Stomach (tissue), 9 donors: Measurements from ENCODE around the gene VEZT. TPM values are rescaled to one million over a fixed set of nuclear protein-coding genes. Genes with fewer than 3 reads are reported as not detected.
A peak's percentile ranks its signal among the peaks of the same experiment; 100 is the strongest.

Source experiments
- DNase-seq, 2 donors: peaks; one replicate each; pipeline versions ENCODE4 v3.0.0 to v3.0.0-alpha.2; 2013 to 2019
- H3K27ac ChIP-seq, 5 donors: fragments of 200-600 bp in 4 of 5; sonication (generic) in 4 of 5; one replicate each; pipeline ENCODE4 v1.5.1; 2013 to 2019; ENCODE audit warnings: mild to moderate bottlenecking in 1 of 5, moderate library complexity in 1 of 5
- H3K27me3 ChIP-seq, 3 donors: fragments of 200-600 bp; sonication (generic); one replicate each; pipeline ENCODE4 v1.5.1; 2017 to 2019; ENCODE audit warnings: mixed run types in 1 of 3
- H3K36me3 ChIP-seq, 4 donors: fragments of 200-600 bp; sonication (generic); 1 replicate in 3 of 4; 2 replicates in 1 of 4; pipeline ENCODE4 v1.5.1; 2016 to 2019
- H3K4me1 ChIP-seq, 4 donors: fragments of 200-600 bp; sonication (generic); one replicate each; pipeline ENCODE4 v1.5.1; 2016 to 2019
- H3K4me3 ChIP-seq, 4 donors: fragments of 200-600 bp; sonication (generic) in 3 of 4; one replicate each; pipeline ENCODE4 v1.5.1; 2016 to 2019; ENCODE audit warnings: mild to moderate bottlenecking in 1 of 4
- H3K9me3 ChIP-seq, 4 donors: fragments of 200-600 bp; sonication (generic); one replicate each; pipeline ENCODE4 v1.5.1; 2016 to 2019
- EP300 ChIP-seq: sonication (generic); formaldehyde crosslinking; IDR thresholded peaks from one replicate; pipeline ENCODE4 v1.6.1; 2017; ENCODE audit warnings: antibody characterized with exemption
- POLR2A ChIP-seq, 4 donors: fragments of 450-650 bp; IDR thresholded peaks; one replicate each; pipeline ENCODE4 v1.6.1; 2016; ENCODE audit warnings: antibody characterized with exemption in 4 of 4, control low read depth in 2 of 4, mild to moderate bottlenecking in 1 of 4, moderate library complexity in 1 of 4
- POLR2AphosphoS5 ChIP-seq, 3 donors: sonication (generic); formaldehyde crosslinking; IDR thresholded peaks; one replicate each; pipeline ENCODE4 v1.6.1; 2016; ENCODE audit warnings: antibody characterized with exemption in 3 of 3
- WGBS, 5 donors: extraction: QIAGEN DNeasy Blood & Tissue Kit in 3 of 5; methylation state at CpG; one replicate each; pipeline versions ENCODE4 v1.1.5 to v1.1.7; 2013 to 2018; 5-methylcytosine and 5-hydroxymethylcytosine counted together
- intact Hi-C: fragments of 100-400 bp; cut with DNase I; formaldehyde crosslinking; loops from one replicate; pipeline ENCODE4 v1.15.1; 2023; ENCODE audit warnings: low total_unique reads
- polyA plus RNA-seq, 3 donors: library from polyadenylated mRNA; stranded (reverse); fragments of 200-250 nt; gene quantifications; one replicate each; pipeline ENCODE4 v1.2.3, GENCODE V29; 2013
- total RNA-seq, 5 donors: library from RNA; depleted of rRNA; stranded (reverse); fragments of >200 nt; gene quantifications; one replicate each; pipeline versions ENCODE4 v1.1.0 to v1.2.3, GENCODE V29; 2014 to 2016
- TF ChIP-seq, protein P1 (sequence below), 7 experiments: fragments of 450-650 bp in 4 of 7; fragments of 200-600 bp in 3 of 7; sonication (generic) in 3 of 7; IDR thresholded peaks; one replicate each; pipeline ENCODE4 v1.5.1; 2016 to 2019; ENCODE audit warnings: antibody characterized with exemption in 7 of 7, control low read depth in 2 of 7, mild to moderate bottlenecking in 1 of 7
- donor health status: healthy with polysubstance abuse.
- donor health status: Bipolar disorder and iron deficiency.
- donor health status: healthy.

VEZT gene
- total and polyA plus RNA-seq, 8 donors: 11.0 to 165 (median 46.7) TPM

DNA sequence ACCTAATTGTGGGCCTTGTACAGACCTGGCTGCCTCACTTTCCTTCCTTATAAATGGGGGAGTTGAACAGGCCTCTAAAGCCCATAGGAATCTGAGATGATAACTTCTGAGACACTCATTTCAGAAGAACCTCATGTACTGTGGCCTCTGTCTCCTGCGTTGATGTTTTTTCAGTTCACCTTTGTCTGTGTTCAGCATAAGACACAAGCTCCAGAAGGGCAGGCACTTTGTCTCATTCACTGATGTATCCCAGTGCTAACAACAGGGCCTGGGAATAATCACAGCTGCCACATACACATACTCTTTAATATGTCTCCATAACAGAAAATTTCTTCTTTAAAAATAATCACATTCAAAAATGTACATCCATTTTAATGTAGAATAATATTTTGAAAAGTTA is 3.7 kb upstream of the VEZT start:
- intact Hi-C loops: no loop called here
- no peaks in the 10 kb centered on the region for H3K36me3 ChIP-seq
- peak overlapping the region in 1 of 5 donors; percentile 35 for H3K27ac ChIP-seq

DNA sequence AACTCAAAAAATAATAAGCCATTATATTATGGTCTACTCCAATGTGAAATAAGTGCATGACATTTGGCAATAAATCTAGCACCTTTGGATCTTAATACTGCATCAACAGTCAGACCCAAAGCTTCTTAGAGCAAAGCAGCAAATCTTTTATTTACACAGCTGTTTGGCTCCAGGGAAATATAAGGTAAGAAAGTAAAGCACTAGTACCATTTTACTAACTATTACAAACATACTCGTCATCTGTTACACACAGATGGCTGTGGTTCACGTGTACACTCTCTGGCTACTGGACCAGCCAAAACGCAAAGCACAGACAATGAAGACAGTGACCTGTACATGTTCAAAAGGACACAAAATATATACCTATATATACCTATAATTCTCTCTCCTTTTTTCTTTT is 3.1 kb upstream of the VEZT start:
- H3K36me3 ChIP-seq: no peaks in the 10 kb centered on the region
- intact Hi-C loops: no loop called here
- no peak overlapping the region for H3K4me3 ChIP-seq
- peak in 1 of 2 donors; percentile 22 for DNase-seq
- peaks cover 0 to 40% (median 19%) of the 10 kb centered on the region in 4 donors for H3K4me1 ChIP-seq
- H3K27me3 ChIP-seq: no peaks in the 10 kb centered on the region
- peak overlapping the region in 1 of 5 donors; percentile 33 for H3K27ac ChIP-seq
- no peaks in the 10 kb centered on the region for H3K9me3 ChIP-seq
- WGBS, 5 donors: 51 to 69% (median 68%) methylated on average over 3 of the region's 3 CpGs
- TF ChIP-seq POLR2AphosphoS5 (IDR thresholded peaks at IDR 0.05) (no peak), EP300 (no peak), POLR2A (IDR thresholded peaks at IDR 0.05) (no peak)
- TF ChIP-seq, protein P1, sequence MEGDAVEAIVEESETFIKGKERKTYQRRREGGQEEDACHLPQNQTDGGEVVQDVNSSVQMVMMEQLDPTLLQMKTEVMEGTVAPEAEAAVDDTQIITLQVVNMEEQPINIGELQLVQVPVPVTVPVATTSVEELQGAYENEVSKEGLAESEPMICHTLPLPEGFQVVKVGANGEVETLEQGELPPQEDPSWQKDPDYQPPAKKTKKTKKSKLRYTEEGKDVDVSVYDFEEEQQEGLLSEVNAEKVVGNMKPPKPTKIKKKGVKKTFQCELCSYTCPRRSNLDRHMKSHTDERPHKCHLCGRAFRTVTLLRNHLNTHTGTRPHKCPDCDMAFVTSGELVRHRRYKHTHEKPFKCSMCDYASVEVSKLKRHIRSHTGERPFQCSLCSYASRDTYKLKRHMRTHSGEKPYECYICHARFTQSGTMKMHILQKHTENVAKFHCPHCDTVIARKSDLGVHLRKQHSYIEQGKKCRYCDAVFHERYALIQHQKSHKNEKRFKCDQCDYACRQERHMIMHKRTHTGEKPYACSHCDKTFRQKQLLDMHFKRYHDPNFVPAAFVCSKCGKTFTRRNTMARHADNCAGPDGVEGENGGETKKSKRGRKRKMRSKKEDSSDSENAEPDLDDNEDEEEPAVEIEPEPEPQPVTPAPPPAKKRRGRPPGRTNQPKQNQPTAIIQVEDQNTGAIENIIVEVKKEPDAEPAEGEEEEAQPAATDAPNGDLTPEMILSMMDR (IDR thresholded peaks at IDR 0.05): no peak

More for the DNA sequence above, 3.7 kb upstream of the VEZT start:
- Histone ChIP-seq H3K4me3 (no peak overlapping the region), H3K4me1 (peaks cover 0 to 35% (median 17%) of the 10 kb centered on the region in 4 donors), H3K27me3 (no peaks in the 10 kb centered on the region), H3K9me3 (no peaks in the 10 kb centered on the region)
- WGBS, 5 donors: 82 to 97% (median 86%) methylated on average over 1 of the region's 1 CpG
- TF ChIP-seq POLR2A (IDR thresholded peaks at IDR 0.05) (no peak), POLR2AphosphoS5 (IDR thresholded peaks at IDR 0.05) (no peak), EP300 (no peak)
- TF ChIP-seq, protein P1 (IDR thresholded peaks at IDR 0.05): no peak
- peak in 1 of 2 donors; percentile 41 for DNase-seq

DNA sequence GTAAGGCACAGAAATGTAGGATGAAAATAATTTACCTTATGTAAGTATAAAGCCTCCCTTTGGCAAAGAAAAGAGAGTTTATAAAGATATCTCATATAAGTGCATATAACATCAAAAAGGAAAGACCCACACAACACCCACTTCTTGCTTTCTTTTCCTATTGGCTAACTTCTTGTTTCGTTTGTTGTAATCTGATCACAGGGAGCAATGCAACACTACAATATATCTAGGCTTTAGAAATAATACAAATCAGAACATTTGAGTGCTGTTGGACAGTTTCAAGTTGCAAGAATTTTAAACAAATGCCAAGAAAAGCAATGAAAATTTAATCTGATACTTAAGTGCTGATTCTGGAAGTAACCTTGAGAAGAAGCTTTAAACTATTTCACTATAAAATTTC is 1.7 kb upstream of the VEZT start:
- intact Hi-C loops: no loop called here
- Histone ChIP-seq H3K4me3 (peak overlapping the region; percentile 75 to 80 (median 78)), H3K9me3 (no peaks in the 10 kb centered on the region), H3K4me1 (peaks cover 0 to 55% (median 24%) of the 10 kb centered on the region in 4 donors), H3K27ac (peak overlapping the region in 4 of 5 donors; percentile 17 to 99 (median 96)), H3K36me3 (no peaks in the 10 kb centered on the region), H3K27me3 (no peaks in the 10 kb centered on the region)
- 8 to 30% (median 15%) methylated on average over 1 of the region's 1 CpG for WGBS, 5 donors
- TF ChIP-seq, protein P1 (IDR thresholded peaks at IDR 0.05): no peak
- no peak for TF ChIP-seq POLR2AphosphoS5 (IDR thresholded peaks at IDR 0.05)
- no peak for TF ChIP-seq EP300
- no peak for TF ChIP-seq POLR2A (IDR thresholded peaks at IDR 0.05)
- DNase-seq: peak in 1 of 2 donors; percentile 55

DNA sequence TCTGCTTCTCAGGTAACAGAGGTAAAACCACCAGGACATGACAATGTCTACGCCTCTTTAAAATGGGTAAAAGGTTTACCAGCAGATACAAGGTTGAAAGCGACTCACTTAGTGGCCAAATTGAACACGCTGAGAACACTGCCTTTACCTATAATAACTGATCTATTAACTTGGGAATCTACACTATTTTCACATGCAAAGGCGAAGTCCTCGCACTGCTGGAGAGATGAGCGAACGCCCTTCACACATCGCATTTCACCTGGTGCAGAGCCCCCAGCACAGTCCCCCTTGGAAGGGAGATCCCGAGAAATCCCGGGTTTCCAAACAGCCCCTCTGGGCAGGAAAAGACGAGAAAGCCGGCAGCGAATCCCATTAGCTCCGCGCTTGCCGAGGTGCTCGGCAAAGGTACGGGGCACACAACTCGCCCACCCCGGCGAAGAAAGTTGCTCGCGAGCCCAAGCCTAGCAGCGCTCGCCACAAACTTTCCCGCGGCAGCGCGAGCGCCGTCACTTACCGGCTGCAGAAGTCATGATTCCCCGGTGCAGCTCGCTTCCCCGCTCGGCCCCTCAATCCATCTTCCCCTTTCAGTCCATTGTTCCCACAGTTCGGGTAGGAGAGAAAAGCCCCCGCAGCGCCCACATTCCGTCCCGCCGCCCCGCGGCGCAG is 763 bp upstream of the VEZT start:
- H3K4me1 ChIP-seq: peaks cover 0 to 61% (median 24%) of the 10 kb centered on the region in 4 donors
- H3K4me3 ChIP-seq: peak overlapping the region; percentile 75 to 80 (median 78)
- peak overlapping the region; percentile 91 to 99 (median 95) for H3K27ac ChIP-seq
- TF ChIP-seq EP300: no peak
- no peak for TF ChIP-seq POLR2A (IDR thresholded peaks at IDR 0.05)
- TF ChIP-seq, protein P1 (IDR thresholded peaks at IDR 0.05): no peak
- no peak for TF ChIP-seq POLR2AphosphoS5 (IDR thresholded peaks at IDR 0.05)
- 0 to 1% (median 0%) methylated on average over 37 to 45 of the region's 45 CpGs for WGBS, 5 donors
- H3K36me3 ChIP-seq: no peaks in the 10 kb centered on the region
- H3K9me3 ChIP-seq: no peaks in the 10 kb centered on the region
- intact Hi-C loops: no loop called here
- no peaks in the 10 kb centered on the region for H3K27me3 ChIP-seq
- no peak for DNase-seq
